Osteocyte (in vitro differentiated cells): Measurements from ENCODE around the gene CDK19. TPM values are rescaled to one million over a fixed set of nuclear protein-coding genes. Genes with fewer than 3 reads are reported as not detected.
"Not testable (repeated sequence)": the region's sequence is repeated elsewhere in the genome, so short reads cannot be mapped to it uniquely, and the experiment has no call there.

ENCODE experiments used
- DNase-seq: peaks from one replicate; pipeline ENCODE4 v3.0.0; 2021; ENCODE audit warnings: mixed read lengths; ENCODE audit not compliant: unreplicated experiment; ENCODE audit errors: extremely low spot score
- H3K27ac Mint-ChIP-seq: one replicate; pipeline ENCODE4 v1.8.0; 2021; ENCODE audit warnings: mild to moderate bottlenecking, mixed read lengths; ENCODE audit not compliant: unreplicated experiment
- H3K27me3 Mint-ChIP-seq: one replicate; pipeline ENCODE4 v1.8.0; 2021; ENCODE audit warnings: mixed read lengths; ENCODE audit not compliant: unreplicated experiment
- H3K36me3 Mint-ChIP-seq: one replicate; pipeline ENCODE4 v1.8.0; 2021; ENCODE audit warnings: mixed read lengths; ENCODE audit not compliant: unreplicated experiment
- H3K4me1 Mint-ChIP-seq: one replicate; pipeline ENCODE4 v1.8.0; 2021; ENCODE audit warnings: mixed read lengths; ENCODE audit not compliant: unreplicated experiment
- H3K4me3 Mint-ChIP-seq: one replicate; pipeline ENCODE4 v1.8.0; 2021; ENCODE audit warnings: mild to moderate bottlenecking, moderate library complexity, mixed read lengths; ENCODE audit not compliant: unreplicated experiment
- H3K9me3 Mint-ChIP-seq: one replicate; pipeline ENCODE4 v1.8.0; 2021; ENCODE audit warnings: mixed read lengths; ENCODE audit not compliant: unreplicated experiment
- CTCF ChIP-seq: fragments of 200-600 bp; sonication (generic); IDR thresholded peaks from 2 replicates; pipeline ENCODE4 v1.5.0; 2021; ENCODE audit warnings: antibody characterized with exemption, mild to moderate bottlenecking, moderate library complexity
- total RNA-seq: library from RNA; stranded (reverse); gene quantifications from 2 replicates; pipeline ENCODE4 v1.2.1, GENCODE V29; 2021

CDK19 gene
- total RNA-seq, 1 donor from 2014 or later: 32.4 TPM

- no peak overlapping the region for H3K4me3 Mint-ChIP-seq
- no peak for TF ChIP-seq CTCF
- H3K4me1 Mint-ChIP-seq: peaks cover 31% of the 10 kb centered on the region
- H3K36me3 Mint-ChIP-seq: no peaks in the 10 kb centered on the region
- no peaks in the 10 kb centered on the region for H3K27me3 Mint-ChIP-seq
- no peak for DNase-seq
- no peak overlapping the region for H3K27ac Mint-ChIP-seq
- H3K9me3 Mint-ChIP-seq: peaks cover 6% of the 10 kb centered on the region
These were observed 5.5 kb downstream of the CDK19 start for GRCh38 chr6:110809792-110810191.

- H3K4me1 Mint-ChIP-seq, H3K27me3 Mint-ChIP-seq, H3K4me3 Mint-ChIP-seq, H3K27ac Mint-ChIP-seq, DNase-seq: not testable (repeated sequence)
- peaks cover 18% of the 10 kb centered on the region for H3K9me3 Mint-ChIP-seq
- H3K36me3 Mint-ChIP-seq: peaks cover 14% of the 10 kb centered on the region
These were observed 13.1 kb downstream of the CDK19 start for GRCh38 chr6:110802175-110802574.

- H3K36me3 Mint-ChIP-seq: peaks cover 14% of the 10 kb centered on the region
- no peak overlapping the region for H3K4me3 Mint-ChIP-seq
- H3K27me3 Mint-ChIP-seq: no peaks in the 10 kb centered on the region
- peaks cover 18% of the 10 kb centered on the region for H3K9me3 Mint-ChIP-seq
- TF ChIP-seq CTCF: no peak
- no peak overlapping the region for H3K27ac Mint-ChIP-seq
- peaks cover 2% of the 10 kb centered on the region for H3K4me1 Mint-ChIP-seq
- DNase-seq: no peak
These were observed 14.5 kb downstream of the CDK19 start for GRCh38 chr6:110800839-110801196.

DNA sequence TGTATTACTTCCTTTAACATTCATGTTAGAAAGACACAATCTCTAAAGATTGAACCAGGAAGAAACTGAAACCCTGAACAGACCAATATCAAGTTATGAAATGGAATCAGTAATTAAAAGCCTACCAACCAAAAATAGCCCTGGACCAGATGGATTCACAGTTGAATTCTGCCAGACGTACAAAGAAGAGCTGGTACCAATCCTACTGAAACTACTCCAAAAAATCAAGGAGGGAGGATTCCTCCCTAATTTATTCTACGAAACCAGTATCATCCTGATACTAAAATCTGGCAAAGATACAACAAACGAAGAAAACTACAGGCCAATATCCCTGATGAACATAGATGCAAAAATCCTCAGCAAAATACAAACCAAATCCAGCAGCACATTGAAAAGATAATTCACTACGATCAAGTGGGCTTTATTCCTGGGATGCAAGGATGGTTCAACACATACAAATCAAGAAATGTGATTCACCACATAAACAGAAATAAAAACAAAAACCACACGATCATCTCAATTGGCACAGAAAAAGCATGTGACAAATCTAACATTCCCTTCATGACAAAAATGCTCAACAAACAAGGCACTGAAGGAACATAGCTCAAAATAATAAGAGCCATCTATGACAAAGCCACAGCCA, 15.0 kb downstream of the CDK19 start:
- Mint-ChIP-seq H3K4me3 (no peak overlapping the region), H3K4me1 (peaks cover 2% of the 10 kb centered on the region), H3K9me3 (peaks cover 18% of the 10 kb centered on the region), H3K27me3 (no peaks in the 10 kb centered on the region), H3K36me3 (peaks cover 14% of the 10 kb centered on the region), H3K27ac (no peak overlapping the region)
- TF ChIP-seq CTCF: no peak
- DNase-seq: no peak

DNA sequence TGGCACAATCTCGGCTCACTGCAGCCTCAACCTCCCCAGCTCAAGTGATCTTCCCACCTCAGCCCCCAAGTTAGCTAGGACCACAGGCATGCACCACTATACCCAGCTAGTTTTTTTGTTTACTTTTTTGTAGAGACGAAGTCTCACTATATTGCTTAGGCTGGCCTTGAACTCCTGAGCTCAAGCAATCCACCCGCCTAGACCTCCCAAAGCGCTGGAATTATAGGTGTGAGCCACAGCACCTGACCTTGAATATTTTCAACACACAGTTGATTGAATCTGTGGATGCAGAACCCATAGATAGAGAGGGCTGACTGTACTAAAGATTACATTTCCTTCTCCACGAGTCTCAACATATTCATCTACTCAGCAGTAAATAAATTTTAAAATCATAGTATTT, 15.6 kb downstream of the CDK19 start:
- DNase-seq: no peak
- no peaks in the 10 kb centered on the region for H3K27me3 Mint-ChIP-seq
- H3K4me3 Mint-ChIP-seq: no peak overlapping the region
- no peak for TF ChIP-seq CTCF
- peaks cover 14% of the 10 kb centered on the region for H3K36me3 Mint-ChIP-seq
- no peaks in the 10 kb centered on the region for H3K4me1 Mint-ChIP-seq
- H3K9me3 Mint-ChIP-seq: peaks cover 18% of the 10 kb centered on the region
- H3K27ac Mint-ChIP-seq: no peak overlapping the region

GRCh38 chr6:110799189-110799588, 16.1 kb downstream of the CDK19 start:
- TF ChIP-seq CTCF: no peak
- Mint-ChIP-seq H3K36me3 (peaks cover 14% of the 10 kb centered on the region), H3K4me3 (no peak overlapping the region), H3K4me1 (no peaks in the 10 kb centered on the region), H3K27ac (no peak overlapping the region), H3K9me3 (peaks cover 18% of the 10 kb centered on the region), H3K27me3 (no peaks in the 10 kb centered on the region)
- no peak for DNase-seq
